Hepatocyte (in vitro differentiated cells): ENCODE measurements around the gene FOSL2.

Source experiments
- EZH2 ChIP-seq: fragments of 200-600 bp; sonication (generic); IDR thresholded peaks from 2 replicates; pipeline ENCODE4 v1.6.1; 2016; ENCODE audit warnings: antibody characterized with exemption, mild to moderate bottlenecking, borderline replicate concordance
- EZH2phosphoT487 ChIP-seq: fragments of 200-600 bp; sonication (generic); IDR thresholded peaks from one replicate; pipeline ENCODE4 v1.6.1; 2018; ENCODE audit warnings: antibody characterized with exemption, mild to moderate bottlenecking, low read depth, moderate library complexity; ENCODE audit not compliant: unreplicated experiment, severe bottlenecking
- TF ChIP-seq, protein P1 (sequence below): fragments of 200-600 bp; sonication (generic); IDR thresholded peaks from 2 replicates; pipeline ENCODE4 v1.5.1; 2016; ENCODE audit warnings: antibody characterized with exemption, mild to moderate bottlenecking; ENCODE audit not compliant: poor library complexity

DNA sequence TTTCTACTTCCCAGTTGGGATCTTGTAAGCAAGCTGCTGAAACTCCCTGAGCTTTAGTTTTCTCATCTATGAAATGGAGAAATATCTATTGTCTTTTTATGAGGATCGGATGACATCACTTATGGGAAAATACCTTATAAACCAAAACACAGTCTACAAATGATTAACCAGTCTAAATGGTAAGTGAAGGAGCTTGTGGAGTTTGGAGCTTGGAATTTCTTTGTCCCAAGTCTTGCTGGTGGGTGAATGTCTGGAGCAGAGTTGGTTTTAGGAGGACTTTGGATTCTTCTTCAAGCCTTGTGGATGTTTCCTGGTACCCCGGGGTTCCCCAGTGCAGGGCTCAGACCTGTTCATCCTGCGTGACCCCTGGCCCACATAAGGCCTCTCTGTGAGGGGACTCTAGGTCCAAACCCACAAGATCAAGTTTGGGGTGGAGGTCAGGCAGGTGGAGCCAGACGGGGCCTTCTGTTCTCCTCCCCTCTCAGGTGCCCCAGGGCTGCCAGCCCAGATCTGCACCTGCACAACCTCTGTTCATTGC, 43.2 kb downstream of the FOSL2 start:
- TF ChIP-seq EZH2 (no peak), EZH2phosphoT487 (no peak)
- TF ChIP-seq, protein P1, sequence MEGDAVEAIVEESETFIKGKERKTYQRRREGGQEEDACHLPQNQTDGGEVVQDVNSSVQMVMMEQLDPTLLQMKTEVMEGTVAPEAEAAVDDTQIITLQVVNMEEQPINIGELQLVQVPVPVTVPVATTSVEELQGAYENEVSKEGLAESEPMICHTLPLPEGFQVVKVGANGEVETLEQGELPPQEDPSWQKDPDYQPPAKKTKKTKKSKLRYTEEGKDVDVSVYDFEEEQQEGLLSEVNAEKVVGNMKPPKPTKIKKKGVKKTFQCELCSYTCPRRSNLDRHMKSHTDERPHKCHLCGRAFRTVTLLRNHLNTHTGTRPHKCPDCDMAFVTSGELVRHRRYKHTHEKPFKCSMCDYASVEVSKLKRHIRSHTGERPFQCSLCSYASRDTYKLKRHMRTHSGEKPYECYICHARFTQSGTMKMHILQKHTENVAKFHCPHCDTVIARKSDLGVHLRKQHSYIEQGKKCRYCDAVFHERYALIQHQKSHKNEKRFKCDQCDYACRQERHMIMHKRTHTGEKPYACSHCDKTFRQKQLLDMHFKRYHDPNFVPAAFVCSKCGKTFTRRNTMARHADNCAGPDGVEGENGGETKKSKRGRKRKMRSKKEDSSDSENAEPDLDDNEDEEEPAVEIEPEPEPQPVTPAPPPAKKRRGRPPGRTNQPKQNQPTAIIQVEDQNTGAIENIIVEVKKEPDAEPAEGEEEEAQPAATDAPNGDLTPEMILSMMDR, result no peak
